GM12878 (cell line): ENCODE data around the gene GEMIN8. TPM values are rescaled to one million over a fixed set of nuclear protein-coding genes. Genes with fewer than 3 reads are reported as not detected.

Source experiments
- ATAC-seq: fragments of 200-7000 bp; cut with Tn5 transposase; 3 replicates; pipeline ENCODE4 v1.9.1; 2020; ENCODE audit warnings: mild to moderate bottlenecking, moderate library complexity
- BruUV-seq: library from RNA; stranded (reverse); fragments of 400-500 nt; replicated peaks from 2 replicates; lab custom pipeline; 2021; lab: Mats Ljungman, UMichigan
- CTCF ChIA-PET: fragments of 300-600 bp; sonication (Branson Sonifier 250); formaldehyde crosslinking; extraction: SDS; loops from one replicate; lab custom pipeline; 2021; ENCODE audit warnings: inconsistent platforms; lab: Yijun Ruan, JAX
- POLR2A ChIA-PET: fragments of 350-600 bp; formaldehyde crosslinking; extraction: SDS; loops from one replicate; lab custom pipeline; 2021; ENCODE audit warnings: inconsistent platforms; lab: Charles Lee
- RAD21 ChIA-PET: fragments of 300-600 bp; sonication (Branson Sonifier 250); formaldehyde crosslinking; loops from one replicate; lab custom pipeline; 2023; ENCODE audit warnings: antibody characterized with exemption; ENCODE audit not compliant: unreplicated experiment; lab: Charles Lee
- SMC1A ChIA-PET: fragments of 300-600 bp; sonication (Branson Sonifier 250); formaldehyde crosslinking; loops from one replicate; lab custom pipeline; 2023; ENCODE audit not compliant: unreplicated experiment, uncharacterized antibody; lab: Charles Lee
- DNase-seq: peaks from one replicate; pipeline ENCODE4 v3.0.0-alpha.2; 2011; ENCODE audit warnings: low read depth, low spot score
- FAIRE-seq: peaks from 3 replicates; lab custom pipeline; 2011; peaks lifted over from hg19 to GRCh38; lab: Jason Lieb, UNC
- H2AFZ ChIP-seq: 2 replicates; pipeline ENCODE4 v1.6.0; 2011; ENCODE audit warnings: low read depth, low read length, control low read depth; ENCODE audit not compliant: control insufficient read depth
- H3K27ac ChIP-seq: 2 replicates; pipeline ENCODE4 v1.5.1; 2011; ENCODE audit warnings: control low read depth; ENCODE audit not compliant: control insufficient read depth, insufficient read depth
- H3K27me3 ChIP-seq, 2 experiments: replicated peaks in 1 of 2; 2 replicates each; pipeline versions ENCODE4 v1.6.0 to v1.6.1; 2011; ENCODE audit warnings: low read length in 1 of 2; ENCODE audit not compliant: control insufficient read depth in 2 of 2, insufficient read depth in 2 of 2
- H3K36me3 ChIP-seq, 2 experiments: 2 replicates each; pipeline ENCODE4 v1.5.1; 2011; ENCODE audit warnings: low read length in 1 of 2; ENCODE audit not compliant: control insufficient read depth in 2 of 2, insufficient read depth in 2 of 2
- H3K4me1 ChIP-seq: 2 replicates; pipeline ENCODE4 v1.6.1; 2011; ENCODE audit warnings: mild to moderate bottlenecking, low read length, moderate library complexity, mixed read lengths; ENCODE audit not compliant: control insufficient read depth, insufficient read depth
- H3K4me2 ChIP-seq: 2 replicates; pipeline ENCODE4 v1.6.0; 2011; ENCODE audit warnings: control low read depth; ENCODE audit not compliant: control insufficient read depth, insufficient read depth
- H3K4me3 ChIP-seq: fragments of 200-600 bp; sonication (generic); 2 replicates; pipeline ENCODE4 v1.5.1; 2016
- H3K79me2 ChIP-seq: 2 replicates; pipeline ENCODE4 v1.6.0; 2011; ENCODE audit warnings: low read length; ENCODE audit not compliant: control insufficient read depth, insufficient read depth
- H3K9ac ChIP-seq: 2 replicates; pipeline ENCODE4 v1.8.0; 2011; ENCODE audit warnings: low read length, control low read depth, mixed read lengths; ENCODE audit not compliant: control insufficient read depth, insufficient read depth
- H3K9me3 ChIP-seq: replicated peaks from 3 replicates; pipeline ENCODE4 v1.5.1; 2011; ENCODE audit warnings: mild to moderate bottlenecking, low read length; ENCODE audit not compliant: control insufficient read depth, insufficient read depth
- H4K20me1 ChIP-seq: 2 replicates; pipeline ENCODE4 v1.6.0; 2011; ENCODE audit not compliant: control insufficient read depth, insufficient read depth
- NRF1 ChIP-seq: conservative IDR thresholded peaks from 2 replicates; pipeline ENCODE4 v1.6.1; 2011; ENCODE audit warnings: mild to moderate bottlenecking, low read depth, low read length, improper control_type of control experiment
- RAD21 ChIP-seq: IDR thresholded peaks from 2 replicates; pipeline ENCODE4 v1.6.1; 2011; ENCODE audit warnings: mild to moderate bottlenecking, low read depth, low read length, moderate library complexity; ENCODE audit not compliant: insufficient read depth
- SMC3 ChIP-seq: IDR thresholded peaks from 2 replicates; pipeline ENCODE4 v1.6.1; 2011; ENCODE audit warnings: low read length, improper control_type of control experiment, borderline replicate concordance
- YY1 ChIP-seq: IDR thresholded peaks from 2 replicates; pipeline ENCODE4 v1.6.1; 2011; ENCODE audit warnings: low read depth, mild to moderate bottlenecking, low read length
- WGBS: methylation state at CpG from one replicate; pipeline ENCODE4 v1.1.6; 2016; ENCODE audit warnings: low lambda C conversion rate; ENCODE audit not compliant: insufficient replicate concordance, insufficient coverage; ENCODE audit errors: missing lambda C conversion rate; 5-methylcytosine and 5-hydroxymethylcytosine counted together
- in situ Hi-C: fragments of 300-500 bp; cut with MboI; formaldehyde crosslinking; loops from 9 replicates; pipeline ENCODE4 v1.14.3; 2018; ENCODE audit warnings: mixed read lengths
- intact Hi-C: fragments of 100-400 bp; cut with micrococcal nuclease; formaldehyde crosslinking; loops from one replicate; pipeline ENCODE4 v1.14.2; 2022; ENCODE audit not compliant: unreplicated experiment
- polyA plus RNA-seq, 11 experiments: library from polyadenylated mRNA; depleted of rRNA in 4 of 11; unstranded in 6 of 11; stranded (reverse) in 5 of 11; fragments of >200 nt; fragmentation: Nextera tagmentation in 4 of 11; fragmentation: Illumina TruSeq in 1 of 11; extraction: Ambion mirVana in 4 of 11; extraction: Trizol in 1 of 11; gene quantifications; 1 replicate in 1 of 11; 2 replicates in 10 of 11; pipeline versions ENCODE4 v1.2.1 to v1.2.3, GENCODE V29; 2011 to 2016; ENCODE audit warnings: inconsistent platforms in 2 of 11, missing spikeins in 2 of 11, low read depth in 1 of 11
- total RNA-seq, 4 experiments: library from RNA; depleted of rRNA in 3 of 4; stranded (reverse); fragments of >200 nt in 3 of 4; fragmentation: Illumina TruSeq in 1 of 4; extraction: Trizol in 1 of 4; gene quantifications; 2 replicates each; pipeline versions ENCODE4 v1.2.1 to v1.2.3, GENCODE V29; 2013 to 2021
- TF ChIP-seq, protein P1 (sequence below), 3 experiments: IDR thresholded peaks in 2 of 3; conservative IDR thresholded peaks in 1 of 3; 2 replicates each; pipeline ENCODE4 v1.5.1; 2011; ENCODE audit warnings: low read depth in 3 of 3, low read length in 3 of 3, mild to moderate bottlenecking in 3 of 3, control low read depth in 2 of 3, moderate library complexity in 2 of 3, inconsistent platforms in 1 of 3, mixed read lengths in 1 of 3; ENCODE audit not compliant: control insufficient read depth in 2 of 3, insufficient read depth in 1 of 3; ENCODE audit errors: extremely low read depth in 1 of 3
- TF ChIP-seq, protein P2 (sequence below): fragments of 450-650 bp; formaldehyde crosslinking; IDR thresholded peaks from 2 replicates; pipeline ENCODE4 v1.4.0; 2022; ENCODE audit warnings: mild to moderate bottlenecking, moderate library complexity

The GEMIN8 gene
- total and polyA plus RNA-seq, 10 of the 15 experiments (the other 5 are each of a cell fraction or from before 2014, with no cell fraction given): 18.4 to 87.0 (median 27.7) TPM

DNA sequence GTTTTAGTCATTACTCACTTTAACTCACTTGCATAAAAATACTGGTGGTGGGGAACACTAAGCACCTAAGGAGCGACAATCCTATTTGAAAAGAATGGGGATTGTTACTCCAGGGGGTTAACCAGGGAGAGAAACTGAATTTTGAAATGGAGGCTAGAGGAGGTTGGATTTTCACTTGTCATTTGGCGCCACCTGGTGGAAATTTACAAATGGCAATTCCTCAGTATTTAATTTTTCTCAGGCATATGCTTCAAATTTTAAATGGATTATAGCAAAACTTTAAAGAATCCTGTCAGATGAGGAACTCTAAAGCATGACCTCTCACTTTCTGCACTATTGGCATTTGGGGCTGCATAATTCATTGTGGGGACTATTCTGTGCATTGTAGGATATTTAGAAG, 2.7 kb upstream of the GEMIN8 start:
- Histone ChIP-seq H3K36me3 (no peaks in the 10 kb centered on the region), H3K79me2 (peaks cover 8% of the 10 kb centered on the region), H3K4me3 (no peak overlapping the region), H3K4me1 (peaks cover 2% of the 10 kb centered on the region), H4K20me1 (no peaks in the 10 kb centered on the region), H3K27me3 (no peaks in the 10 kb centered on the region), H2AFZ (peak overlapping the region; percentile 69), H3K9ac (no peak overlapping the region), H3K27ac (no peak overlapping the region)
- FAIRE-seq (peak; percentile 72), ATAC-seq (no peak)
- POLR2A ChIA-PET: interaction anchor here (1.0 kb wide), 1 partner anchor 130 kb away, joined by 3 read pairs; no protein-coding TSS in a partner anchor
- RAD21 ChIA-PET: interaction anchor here (0.5 to 2.8 kb wide), 17 partner anchors 108 to 940 kb away, joined by 3 to 29 read pairs (median 4); partner anchors contain the start of gene RAB9A
- 0% methylated on average over 2 of the region's 2 CpGs for WGBS
- TF ChIP-seq, protein P1, sequence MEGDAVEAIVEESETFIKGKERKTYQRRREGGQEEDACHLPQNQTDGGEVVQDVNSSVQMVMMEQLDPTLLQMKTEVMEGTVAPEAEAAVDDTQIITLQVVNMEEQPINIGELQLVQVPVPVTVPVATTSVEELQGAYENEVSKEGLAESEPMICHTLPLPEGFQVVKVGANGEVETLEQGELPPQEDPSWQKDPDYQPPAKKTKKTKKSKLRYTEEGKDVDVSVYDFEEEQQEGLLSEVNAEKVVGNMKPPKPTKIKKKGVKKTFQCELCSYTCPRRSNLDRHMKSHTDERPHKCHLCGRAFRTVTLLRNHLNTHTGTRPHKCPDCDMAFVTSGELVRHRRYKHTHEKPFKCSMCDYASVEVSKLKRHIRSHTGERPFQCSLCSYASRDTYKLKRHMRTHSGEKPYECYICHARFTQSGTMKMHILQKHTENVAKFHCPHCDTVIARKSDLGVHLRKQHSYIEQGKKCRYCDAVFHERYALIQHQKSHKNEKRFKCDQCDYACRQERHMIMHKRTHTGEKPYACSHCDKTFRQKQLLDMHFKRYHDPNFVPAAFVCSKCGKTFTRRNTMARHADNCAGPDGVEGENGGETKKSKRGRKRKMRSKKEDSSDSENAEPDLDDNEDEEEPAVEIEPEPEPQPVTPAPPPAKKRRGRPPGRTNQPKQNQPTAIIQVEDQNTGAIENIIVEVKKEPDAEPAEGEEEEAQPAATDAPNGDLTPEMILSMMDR (IDR thresholded peaks at IDR 0.05 in 2 of 3, conservative IDR thresholded peaks at IDR 0.05 in 1 of 3; ENCODE audit: control insufficient read depth in 2 of 3, extremely low read depth in 1 of 3, insufficient read depth in 1 of 3, low read depth in 3 of 3, low read length in 3 of 3): peak; percentile 45 to 82 (median 60); a peak in 5 of 6 replicates
- TF ChIP-seq NRF1 (no peak), SMC3 (peak; percentile 89), YY1 (peak; percentile 70; the same call in 1 of the 2 replicates), RAD21 (peak; percentile 75)
- TF ChIP-seq, protein P2, sequence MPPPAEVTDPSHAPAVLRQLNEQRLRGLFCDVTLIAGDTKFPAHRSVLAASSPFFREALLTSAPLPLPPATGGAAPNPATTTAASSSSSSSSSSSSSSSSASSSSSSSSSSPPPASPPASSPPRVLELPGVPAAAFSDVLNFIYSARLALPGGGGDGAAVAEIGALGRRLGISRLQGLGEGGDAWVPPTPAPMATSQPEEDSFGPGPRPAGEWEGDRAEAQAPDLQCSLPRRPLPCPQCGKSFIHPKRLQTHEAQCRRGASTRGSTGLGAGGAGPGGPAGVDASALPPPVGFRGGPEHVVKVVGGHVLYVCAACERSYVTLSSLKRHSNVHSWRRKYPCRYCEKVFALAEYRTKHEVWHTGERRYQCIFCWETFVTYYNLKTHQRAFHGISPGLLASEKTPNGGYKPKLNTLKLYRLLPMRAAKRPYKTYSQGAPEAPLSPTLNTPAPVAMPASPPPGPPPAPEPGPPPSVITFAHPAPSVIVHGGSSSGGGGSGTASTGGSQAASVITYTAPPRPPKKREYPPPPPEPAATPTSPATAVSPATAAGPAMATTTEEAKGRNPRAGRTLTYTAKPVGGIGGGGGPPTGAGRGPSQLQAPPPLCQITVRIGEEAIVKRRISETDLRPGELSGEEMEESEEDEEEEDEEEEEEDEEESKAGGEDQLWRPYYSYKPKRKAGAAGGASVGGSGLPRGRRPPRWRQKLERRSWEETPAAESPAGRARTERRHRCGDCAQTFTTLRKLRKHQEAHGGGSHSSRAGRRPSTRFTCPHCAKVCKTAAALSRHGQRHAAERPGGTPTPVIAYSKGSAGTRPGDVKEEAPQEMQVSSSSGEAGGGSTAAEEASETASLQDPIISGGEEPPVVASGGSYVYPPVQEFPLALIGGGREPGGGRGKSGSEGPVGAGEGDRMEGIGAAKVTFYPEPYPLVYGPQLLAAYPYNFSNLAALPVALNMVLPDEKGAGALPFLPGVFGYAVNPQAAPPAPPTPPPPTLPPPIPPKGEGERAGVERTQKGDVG (CRISPR knock-in tag): no peak
- TF ChIP-seq, all 136 proteins: peak for 4
- in situ Hi-C loops (loop anchor here (5.0 to 10.0 kb wide), 3 partner anchors 380 to 1112 kb away; partner anchors contain the start of gene TCEANC), intact Hi-C loops (loop anchor here (1.0 kb wide), 4 partner anchors 134 to 526 kb away; no protein-coding TSS in a partner anchor)
- Histone ChIP-seq H3K9me3 (no peaks in the 10 kb centered on the region; the same call in 2 of the 3 replicates), H3K4me2 (no peak overlapping the region)
- SMC1A ChIA-PET: interaction anchor here (0.6 to 2.7 kb wide), 19 partner anchors 29 to 544 kb away, joined by 3 to 41 read pairs (median 5); no protein-coding TSS in a partner anchor
- CTCF ChIA-PET: interaction anchor here (0.7 to 6.1 kb wide), 30 partner anchors 14 to 1085 kb away, joined by 3 to 70 read pairs (median 4); partner anchors contain the start of gene TCEANC
- BruUV-seq: no TSS peak
- DNase-seq: no peak
